AML-193 (cell line): ENCODE data around the gene NDUFA7.
"Not testable (repeated sequence)": the region's sequence is repeated elsewhere in the genome, so short reads cannot be mapped to it uniquely, and the experiment has no call there.

ENCODE experiments used
- DNase-seq, 2 experiments: peaks; one replicate each; lab custom pipeline; 2025; lab: John Stamatoyannopoulos, UW

NDUFA7 gene

DNA sequence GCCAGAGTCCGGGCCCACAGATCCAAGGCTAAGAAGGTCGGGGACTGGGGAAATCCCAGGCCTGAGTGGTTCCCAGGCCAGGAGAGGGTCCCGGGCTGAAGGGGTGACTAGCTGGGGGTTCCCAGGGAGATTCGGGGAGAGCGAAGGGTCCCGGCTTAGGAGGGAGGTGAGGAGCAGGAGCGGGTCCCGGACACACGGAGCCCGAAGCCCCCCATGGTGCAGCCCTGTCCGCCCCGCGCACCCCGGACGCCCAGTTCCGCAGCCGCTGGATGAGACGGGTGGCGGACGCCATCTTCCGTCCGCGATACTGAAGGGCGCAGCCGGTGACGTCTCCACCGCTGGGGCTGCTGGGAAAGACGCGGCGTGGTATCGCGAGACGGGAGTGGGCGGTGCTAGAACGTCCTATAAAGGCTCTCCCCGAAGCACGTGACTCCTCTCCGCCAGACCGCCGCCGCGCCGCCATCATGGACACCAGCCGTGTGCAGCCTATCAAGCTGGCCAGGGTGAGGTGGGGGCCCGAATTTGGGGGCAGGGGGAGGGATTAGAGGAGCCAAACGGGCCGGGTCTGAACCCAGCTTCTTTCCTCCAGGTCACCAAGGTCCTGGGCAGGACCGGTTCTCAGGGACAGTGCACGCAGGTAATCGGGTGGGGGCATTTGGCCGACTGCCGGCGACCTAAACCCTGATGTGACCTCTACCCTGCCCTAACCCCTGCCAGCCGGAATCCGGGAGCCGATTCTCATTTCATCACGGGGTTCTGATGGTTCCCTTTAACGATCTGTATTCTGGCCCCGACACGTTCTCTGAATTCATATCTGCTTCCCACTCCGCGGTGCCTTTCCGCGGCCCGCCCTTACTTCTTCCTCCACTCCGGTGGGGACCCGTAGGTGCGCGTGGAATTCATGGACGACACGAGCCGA is at the start of gene NDUFA7, which contains the start of gene RPS28:
Gene NDUFA7, minus strand, starts transcription at position 309 of the 919 bp plus-strand sequence. Its CDS starts 17 bp downstream, at position 292.
Gene RPS28, plus strand, starts transcription at position 430 of the 919 bp plus-strand sequence. Its CDS starts 35 bp downstream, at position 465.
- peak; percentile 86 to 87 for DNase-seq

DNA sequence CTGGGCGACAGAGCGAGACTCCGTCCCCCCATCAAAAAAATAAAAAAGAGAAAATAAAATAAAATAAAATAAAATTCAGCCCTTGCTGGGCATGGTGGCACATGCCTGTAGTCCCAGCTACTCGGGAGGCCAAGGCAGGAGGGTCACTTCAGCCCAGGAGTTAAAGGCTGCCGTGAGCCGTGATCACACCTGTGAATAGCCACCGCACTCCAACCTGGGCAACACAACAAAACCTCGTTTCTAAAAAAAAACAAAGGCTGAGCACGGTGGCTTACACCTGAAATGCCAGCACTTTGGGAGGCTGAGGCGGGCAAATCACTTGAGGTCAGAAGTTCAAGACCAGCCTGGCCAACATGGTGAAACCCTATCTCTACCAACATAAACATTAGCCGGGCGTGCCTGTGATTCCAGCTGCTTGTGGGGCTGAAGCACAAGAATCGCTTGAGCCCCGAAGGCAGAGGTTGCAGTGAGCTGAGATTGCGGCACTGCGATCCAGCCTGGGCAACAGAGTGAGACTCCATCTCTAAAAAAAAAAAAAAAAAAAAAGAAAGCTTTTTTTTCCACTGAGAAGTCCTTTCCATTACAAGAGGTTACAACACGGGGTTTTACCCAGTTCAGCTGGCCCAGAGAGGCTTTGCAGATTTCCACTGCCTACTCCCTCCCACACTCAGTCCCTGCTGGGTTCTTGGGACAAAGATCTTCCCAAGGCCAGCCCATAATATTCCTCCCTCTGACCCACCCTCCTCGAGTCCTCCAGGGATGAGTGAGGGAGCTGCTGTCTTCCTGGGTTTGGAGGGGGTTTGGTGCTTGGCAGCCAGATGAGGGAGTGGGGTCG is 49.2 kb upstream of the NDUFA7 start:
- DNase-seq = no peak

DNA sequence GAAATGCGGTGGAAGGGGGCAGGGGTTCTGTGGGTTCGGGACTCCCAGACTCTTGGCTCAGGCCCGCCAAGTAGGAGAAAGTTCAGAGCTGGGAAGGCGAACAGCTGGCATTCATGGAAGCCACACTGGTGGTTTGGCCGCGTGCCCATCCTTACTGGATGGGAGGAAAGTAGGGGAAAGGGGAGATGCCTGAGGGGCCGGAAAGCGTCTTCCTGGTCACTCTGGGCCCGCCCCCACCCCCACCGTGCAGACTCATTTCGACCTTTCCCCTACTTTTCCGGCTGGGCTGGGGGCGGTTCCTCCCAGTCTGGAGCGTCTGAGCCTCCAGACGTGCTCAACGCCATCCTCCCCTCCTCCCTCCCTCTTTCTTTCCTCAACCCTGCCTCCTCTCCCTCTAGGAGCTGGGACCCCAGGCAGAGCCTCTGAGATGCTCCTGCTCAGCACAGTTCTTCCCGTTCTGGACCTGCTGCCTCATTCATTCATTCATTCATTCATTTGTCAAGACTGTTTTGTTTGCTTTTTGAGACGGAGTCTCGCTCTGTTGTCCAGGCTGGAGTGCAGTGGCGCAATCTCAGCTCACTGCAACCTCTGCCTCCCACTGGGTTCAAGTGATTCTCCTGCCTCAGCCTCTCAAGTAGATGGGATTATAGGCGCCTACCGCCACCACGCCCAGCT is 46.3 kb upstream of the NDUFA7 start:
- no peak for DNase-seq

DNA sequence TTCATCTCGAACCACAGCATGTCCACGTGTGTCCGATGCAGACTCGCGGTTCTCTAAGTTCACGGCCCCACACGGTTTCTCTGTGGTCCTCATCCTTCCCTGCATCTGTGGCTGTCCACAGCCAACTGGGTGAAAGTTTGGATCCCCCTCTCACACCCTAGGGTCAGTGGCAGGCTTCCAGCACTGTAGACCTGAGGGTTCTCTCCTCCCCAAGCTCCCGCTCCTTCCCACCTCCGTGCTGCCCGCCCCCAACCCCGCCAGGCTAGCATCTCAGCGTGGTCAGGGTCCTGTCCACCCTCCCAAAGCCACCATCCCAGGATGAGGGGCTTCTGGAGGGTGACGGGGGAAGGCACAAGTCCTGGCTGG is 45.8 kb upstream of the NDUFA7 start:
- DNase-seq = no peak

DNA sequence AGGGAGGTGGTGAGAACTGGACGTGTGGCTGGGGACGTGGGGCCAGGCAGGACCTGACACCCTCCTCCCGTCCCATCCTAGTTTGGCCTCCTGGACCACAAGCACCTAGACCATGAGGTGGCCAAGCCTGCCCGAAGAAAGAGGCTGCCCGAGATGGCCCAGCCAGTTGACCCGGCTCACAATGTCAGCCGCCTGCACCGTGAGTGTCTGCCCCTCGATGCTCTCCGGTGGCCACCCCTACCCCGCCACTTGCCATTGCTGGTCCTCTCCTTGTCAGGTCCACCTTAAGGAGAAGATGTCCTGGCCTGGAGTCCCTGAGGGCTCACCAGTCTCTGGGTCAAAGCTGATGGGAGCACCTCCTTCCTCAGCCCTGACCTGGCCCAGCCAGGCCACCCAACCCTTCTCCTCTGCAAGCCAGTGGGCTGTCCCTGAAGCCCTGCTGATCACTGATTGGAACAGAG is 45.0 kb upstream of the NDUFA7 start:
- DNase-seq = no peak

DNA sequence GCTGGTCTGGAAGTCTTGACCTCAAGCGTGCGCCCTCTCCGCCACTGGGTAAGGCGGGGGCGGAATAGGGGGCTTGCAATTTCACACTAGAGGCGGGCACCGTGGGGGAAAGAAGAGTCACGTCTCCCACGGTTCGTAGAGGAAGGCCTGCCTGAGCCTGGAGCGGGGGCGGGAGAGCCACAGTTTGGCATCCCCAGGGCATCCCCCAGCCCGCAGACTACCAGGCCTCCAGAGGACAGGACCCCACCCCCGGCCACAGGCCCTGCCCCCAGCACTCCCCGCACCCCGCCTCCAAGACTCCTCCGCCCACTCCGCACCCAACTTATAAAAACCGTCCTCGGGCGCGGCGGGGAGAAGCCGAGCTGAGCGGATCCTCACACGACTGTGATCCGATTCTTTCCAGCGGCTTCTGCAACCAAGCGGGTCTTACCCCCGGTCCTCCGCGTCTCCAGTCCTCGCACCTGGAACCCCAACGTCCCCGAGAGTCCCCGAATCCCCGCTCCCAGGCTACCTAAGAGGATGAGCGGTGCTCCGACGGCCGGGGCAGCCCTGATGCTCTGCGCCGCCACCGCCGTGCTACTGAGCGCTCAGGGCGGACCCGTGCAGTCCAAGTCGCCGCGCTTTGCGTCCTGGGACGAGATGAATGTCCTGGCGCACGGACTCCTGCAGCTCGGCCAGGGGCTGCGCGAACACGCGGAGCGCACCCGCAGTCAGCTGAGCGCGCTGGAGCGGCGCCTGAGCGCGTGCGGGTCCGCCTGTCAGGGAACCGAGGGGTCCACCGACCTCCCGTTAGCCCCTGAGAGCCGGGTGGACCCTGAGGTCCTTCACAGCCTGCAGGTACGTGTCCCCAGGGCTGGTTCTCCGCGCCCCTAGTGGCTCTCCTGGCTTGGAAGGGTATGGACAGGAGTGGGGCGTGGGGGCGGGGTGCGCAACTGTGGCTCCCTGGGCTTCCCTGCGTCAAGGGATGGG is 42.9 kb upstream of the NDUFA7 start, which contains the start of gene ANGPTL4:
Gene ANGPTL4, plus strand, starts transcription at position 353 of the 969 bp plus-strand sequence. Its CDS starts 167 bp downstream, at position 520.
- no peak for DNase-seq

DNA sequence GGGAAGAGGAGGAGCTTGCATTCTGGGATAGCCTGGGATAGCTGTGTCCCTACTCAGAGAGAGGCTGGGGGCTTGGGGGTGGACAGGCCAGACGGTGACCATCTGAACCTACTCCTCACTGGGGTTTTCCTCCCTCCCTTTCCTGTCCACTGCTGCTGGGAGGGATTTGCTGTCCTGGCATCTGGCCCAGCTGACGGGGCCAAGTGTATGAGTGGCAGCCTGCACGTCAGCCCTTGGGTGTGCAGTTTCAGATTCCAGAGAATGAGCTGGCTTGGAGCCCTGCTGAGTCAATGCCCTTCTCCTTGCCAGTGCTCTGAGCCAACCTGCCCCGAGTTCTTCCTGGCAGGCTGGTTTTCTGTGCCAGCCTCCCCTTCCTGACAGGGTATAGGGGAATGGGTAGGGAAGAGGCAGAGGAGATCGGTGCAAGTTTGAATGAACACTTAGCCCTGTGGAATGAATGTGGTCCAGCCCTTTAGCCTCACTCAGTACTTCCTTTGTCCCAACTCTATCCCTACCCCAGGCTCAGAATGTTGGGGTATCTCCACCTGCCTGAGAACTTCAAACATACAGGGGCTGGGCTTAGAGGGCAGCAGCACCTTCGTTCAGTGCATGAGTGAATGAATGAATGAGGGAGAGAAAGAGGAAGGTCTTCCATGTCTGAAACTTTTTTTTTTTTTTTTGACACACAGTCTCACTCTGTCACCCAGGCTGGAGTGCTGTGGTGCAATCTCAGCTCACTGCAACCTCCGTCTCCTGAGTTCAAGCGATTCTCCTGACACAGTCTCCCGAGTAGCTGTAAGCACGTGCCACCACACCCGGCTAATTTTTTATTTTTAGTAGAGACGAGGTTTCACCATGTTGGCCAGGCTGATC is 41.0 kb upstream of the NDUFA7 start:
- no peak for DNase-seq

DNA sequence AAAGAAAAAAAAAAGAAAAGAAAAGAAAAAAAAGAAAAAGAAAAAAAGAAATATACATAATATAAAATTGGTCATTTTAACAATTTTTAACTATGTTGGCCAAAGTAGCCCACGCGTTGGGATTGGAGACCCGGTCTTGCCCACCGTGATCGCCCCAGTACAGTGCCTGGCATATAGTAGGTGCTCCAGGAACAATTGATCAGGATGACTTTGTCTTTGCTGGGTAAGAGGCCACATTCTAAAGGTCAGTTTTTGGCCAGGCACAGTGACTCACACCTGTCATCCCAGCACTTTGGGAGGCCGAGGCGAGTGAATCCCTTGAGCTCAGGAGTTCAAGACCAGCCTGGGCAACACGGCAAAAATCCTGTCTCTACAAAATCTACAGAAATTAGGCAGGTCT is 39.0 kb upstream of the NDUFA7 start:
- no peak for DNase-seq

DNA sequence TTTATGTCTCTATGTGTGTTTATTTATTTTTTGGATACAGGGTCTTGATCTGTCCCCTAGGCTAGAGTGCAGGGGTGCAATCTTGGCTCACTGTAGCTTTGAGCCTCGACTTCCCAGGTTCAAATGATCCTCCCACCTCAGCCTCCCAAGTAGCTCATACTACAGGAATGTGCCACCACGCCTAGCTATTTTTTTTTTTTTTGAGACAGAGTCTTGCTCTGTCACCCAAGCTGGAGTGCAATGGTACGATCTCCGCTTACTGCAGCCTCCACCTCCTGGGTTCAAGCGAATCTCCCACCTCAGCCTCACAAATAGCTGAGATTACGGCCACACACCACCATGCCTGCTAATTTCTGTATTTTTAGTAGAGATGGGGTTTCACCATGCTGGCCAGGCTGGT is 37.8 kb upstream of the NDUFA7 start:
- no peak for DNase-seq

DNA sequence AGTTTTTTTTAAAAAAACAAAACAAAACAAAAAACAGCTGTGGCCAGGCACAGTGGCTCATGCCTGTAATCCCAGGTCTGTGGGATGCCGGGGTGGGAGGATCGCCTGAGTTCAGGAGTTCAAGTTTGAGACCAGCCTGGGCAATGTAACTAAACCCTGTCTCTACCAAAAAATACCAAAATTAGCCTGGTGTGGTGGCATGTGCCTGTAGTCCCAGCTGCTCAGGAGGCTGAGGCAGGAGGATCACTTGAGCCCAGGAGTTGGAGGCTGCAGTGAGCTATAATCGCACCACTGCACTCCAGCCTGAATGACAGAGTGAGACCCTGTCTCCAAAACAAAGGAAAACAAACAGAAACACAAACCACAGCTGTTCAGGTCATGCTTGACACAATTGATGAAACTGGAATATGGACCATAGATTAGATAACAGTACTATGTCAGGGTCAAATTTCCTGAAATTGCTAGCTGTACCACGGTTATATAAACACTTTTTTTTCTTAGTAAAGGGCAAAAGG is 35.9 kb upstream of the NDUFA7 start:
- no peak for DNase-seq

DNA sequence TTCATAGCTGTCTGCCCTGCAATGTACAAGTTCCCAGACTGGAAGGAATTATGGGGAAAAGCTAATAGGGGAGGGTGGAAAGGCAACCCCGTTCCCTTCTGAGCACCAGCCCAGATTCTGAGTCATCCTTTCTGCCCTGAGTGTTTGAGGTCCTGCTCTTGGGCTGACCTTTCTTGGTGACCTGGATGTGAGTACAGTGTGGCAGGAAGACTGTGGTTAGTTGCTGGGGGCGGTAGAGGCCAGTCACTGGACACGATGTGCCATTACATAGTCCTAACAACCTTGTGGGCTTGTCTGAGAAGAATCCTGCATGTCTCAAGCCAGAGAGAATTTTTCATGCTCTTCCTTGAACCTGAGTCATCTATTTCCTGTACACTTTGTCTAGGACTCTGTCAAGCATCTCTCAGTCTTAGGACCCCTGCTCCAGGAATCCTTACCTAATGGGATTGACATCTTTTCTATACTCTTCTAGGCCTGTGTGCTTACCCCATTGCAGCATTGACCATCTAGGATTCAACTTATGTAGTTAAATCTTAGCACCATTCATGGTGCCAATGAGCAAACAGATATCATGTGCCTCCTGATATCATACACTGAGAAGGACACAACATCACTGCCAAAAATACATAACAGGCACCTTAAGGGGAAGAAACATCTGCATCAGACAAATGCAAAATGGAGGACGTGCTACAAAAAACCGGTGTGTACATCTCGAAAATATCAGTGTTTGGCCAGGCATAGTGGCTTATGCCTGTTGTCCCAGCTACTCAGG is 34.6 kb upstream of the NDUFA7 start:
- peak; percentile 71 for DNase-seq

DNA sequence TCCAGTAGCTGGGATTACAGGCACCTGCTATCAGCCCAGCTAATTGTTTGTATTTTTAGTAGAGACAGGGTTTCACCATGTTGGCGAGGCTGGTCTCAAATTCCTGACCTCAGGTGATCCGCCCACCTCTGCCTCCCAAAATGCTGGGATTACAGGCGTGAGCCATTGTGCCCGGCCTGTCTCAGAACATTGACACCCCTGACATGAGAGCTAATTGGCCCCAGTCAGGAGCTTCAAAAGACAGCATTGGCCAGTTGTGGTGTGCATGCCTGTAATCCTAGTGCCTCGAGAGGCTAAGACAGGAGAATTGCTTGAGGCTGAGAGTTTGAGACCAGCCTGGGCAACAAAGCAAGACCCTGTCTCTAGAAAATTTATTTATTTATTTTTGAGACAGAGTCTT is 31.7 kb upstream of the NDUFA7 start:
- DNase-seq = not testable (repeated sequence)

DNA sequence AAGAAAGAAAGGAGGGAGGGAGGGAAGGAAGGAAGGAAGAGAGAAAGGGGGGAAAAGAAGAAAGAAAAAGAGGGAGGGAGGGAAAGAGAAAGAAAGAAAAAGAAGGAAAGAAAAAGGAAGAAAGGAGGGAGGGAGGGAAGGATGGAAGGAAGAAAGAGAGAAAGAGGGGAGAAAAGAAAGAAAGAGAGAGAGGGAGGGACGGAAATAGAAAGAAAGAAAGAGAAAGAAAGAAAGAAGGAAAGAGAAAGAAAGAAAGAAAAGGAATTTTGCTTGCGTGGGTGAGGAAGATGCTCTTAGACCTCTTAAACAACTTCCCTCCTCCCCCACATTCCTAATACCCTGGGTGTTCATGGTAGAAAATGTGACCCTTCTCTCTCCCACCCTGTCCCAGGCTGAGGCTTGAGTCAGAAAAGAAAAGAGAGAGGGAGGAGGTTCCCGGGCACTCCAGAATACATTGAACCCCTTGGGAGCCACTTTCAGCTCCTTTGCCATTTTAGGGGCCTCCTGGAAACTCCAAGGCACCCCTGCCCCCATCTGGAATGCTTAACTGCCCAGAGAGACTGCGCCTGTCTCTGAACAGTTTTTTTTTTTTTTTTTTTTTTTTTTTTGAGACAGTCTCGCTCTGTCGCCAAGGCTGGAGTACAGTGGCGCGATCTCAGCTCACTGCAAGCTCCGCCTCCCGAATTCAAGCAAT is 31.1 kb upstream of the NDUFA7 start:
- DNase-seq = no peak

DNA sequence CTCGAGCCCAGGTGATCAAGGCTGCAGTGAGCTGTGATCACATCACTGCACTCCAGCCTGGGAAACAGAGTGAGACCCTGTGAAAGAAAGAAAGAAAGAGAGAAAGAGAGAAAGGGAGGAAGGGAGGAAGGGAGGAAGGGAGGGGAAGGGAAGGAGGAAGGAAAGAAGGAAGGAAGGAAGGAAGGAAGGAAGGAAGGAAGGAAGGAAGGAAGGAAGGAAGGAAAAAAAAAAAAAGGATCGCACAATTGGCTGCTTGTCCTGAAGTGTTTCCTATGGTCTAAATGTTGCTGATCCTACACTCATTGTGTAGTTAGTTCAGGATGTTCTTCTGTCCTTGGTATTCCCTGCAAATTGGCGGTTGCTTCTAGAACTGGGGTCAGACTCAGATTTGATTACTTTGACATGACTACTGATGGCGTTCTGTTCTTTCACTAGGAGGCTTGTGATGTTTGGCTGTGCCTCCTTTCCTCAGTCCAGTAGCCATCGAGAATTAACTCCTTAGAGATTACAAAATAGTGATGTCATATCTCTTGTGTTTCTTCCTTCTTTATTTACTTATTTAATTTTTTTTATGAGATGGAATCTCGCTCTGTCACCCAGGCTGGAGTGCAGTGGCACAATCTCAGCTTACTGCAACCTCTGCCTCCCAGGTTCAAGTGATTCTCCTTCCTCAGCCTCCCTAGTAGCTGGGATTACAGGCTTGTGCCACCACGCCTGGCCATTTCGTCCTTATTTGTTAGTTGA is 28.6 kb upstream of the NDUFA7 start:
- DNase-seq = not testable (repeated sequence)

DNA sequence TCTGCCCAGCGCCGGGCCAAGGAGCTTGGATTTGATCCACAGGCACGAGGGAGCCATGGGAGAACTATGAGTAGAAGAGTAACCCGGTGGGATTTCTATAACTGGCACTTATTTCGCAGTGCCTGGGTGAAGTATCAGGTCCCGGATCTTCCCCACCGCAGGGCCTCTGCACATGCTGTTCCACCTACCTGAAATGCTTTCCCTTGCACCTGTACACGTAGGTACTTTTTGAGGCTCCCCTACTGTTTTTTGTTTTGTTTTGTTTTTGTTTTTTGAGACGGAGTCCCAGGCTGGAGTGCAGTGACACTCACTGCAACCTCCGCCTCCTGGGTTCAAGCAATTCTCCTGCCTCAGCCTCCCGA is 22.3 kb upstream of the NDUFA7 start:
- DNase-seq = no peak

DNA sequence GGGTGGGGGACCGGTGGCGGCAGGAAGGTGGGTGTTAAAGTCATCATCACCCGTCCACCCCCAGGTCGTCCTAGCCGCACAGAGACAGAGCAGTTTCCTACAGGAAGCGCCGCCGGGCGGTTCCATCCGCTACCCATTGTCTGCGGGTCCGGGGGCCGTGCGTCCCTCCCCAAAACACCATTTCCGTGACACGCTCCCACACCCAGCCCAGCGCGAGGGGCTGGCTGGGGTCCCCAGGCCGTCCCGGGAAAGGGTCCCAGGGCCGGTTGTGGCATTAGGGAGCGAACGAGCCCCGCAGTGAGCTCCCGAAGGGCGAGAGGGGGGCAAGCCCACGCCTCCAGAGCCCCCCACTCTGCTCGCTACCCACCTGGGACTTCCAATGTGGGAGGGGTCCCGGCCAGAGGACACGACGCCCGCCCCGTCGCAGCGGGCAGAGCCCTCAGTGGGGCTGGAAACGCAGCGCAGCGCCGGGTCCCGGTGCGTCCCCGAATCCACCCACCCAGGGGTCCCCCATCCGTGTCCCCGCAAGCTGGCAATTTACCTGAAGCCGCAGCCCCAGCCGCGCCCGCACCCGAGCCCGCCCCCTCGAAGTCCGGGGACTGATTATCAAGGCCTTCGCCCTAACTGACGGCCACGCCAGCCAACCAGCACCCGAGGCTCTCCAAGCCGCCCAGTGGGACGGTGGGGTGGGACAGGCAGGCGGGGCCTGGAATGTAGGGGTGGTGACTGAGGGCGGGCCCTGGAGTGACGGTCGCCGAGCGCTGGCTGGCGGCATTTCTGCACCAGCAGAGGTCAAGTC is 21.7 kb upstream of the NDUFA7 start, which contains the start of gene KANK3:
Gene KANK3, minus strand, starts transcription at position 579 of the 799 bp plus-strand sequence. CDS start 5,434 bp downstream, outside the sequence.
- peak; percentile 67 to 74 for DNase-seq

DNA sequence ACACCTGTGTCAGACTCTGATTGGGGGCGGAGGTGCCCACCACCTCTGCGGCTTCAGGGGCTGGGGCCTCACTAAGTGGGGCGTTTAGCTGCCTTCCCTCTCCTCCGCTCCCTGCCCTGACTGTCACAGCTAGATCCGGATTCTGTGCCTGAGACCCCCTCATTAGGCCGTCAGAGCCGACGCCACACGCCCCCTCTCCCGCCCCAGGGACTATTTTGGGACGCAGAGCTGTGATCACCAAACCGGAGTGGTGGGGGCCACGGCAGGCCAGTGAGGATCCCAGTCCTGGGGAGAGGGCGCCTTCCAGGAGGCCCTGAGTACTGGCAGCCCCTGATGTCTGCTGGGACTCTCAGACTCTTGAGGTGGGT is 21.1 kb upstream of the NDUFA7 start:
- DNase-seq = no peak
